SK-N-SH treated with all-trans-retinoic acid at 6 μM for 48 hours (cell line): ENCODE results near the gene ITLN1.

Experiments
- GLIS3 ChIP-seq: fragments of 250-450 bp; sonication (Bioruptor Pico); IDR thresholded peaks from 2 replicates; pipeline ENCODE4 v1.5.0; 2020; ENCODE audit warnings: mild to moderate bottlenecking, moderate library complexity
- RARB ChIP-seq: fragments of 250-450 bp; sonication (Bioruptor Pico); IDR thresholded peaks from 2 replicates; pipeline ENCODE4 v1.8.0; 2021; ENCODE audit warnings: mild to moderate bottlenecking, moderate library complexity
- TCF4 ChIP-seq: fragments of 250-450 bp; sonication (Bioruptor Pico); IDR thresholded peaks from 2 replicates; pipeline ENCODE4 v1.8.0; 2021; ENCODE audit warnings: mild to moderate bottlenecking, moderate library complexity, borderline replicate concordance

DNA sequence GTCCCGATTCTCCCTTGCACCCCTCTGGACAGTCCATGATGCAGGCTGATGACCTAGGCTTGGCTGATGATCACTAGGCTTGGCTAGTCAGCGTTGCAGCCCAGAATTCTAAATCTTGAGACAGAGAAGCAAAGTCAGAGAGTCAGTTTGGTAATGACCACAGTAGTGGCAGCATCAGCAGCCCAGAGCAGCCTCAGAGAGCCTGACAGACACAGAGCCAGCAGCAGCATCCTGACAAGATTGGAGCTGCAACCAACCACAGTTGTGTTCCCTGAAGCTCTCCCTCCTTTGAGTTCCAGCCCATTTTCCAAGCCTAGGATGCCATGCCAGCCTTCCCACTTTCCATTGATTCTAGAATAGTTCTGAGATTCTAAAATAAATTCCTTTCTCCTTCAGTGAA, 16.8 kb upstream of the ITLN1 start:
- TF ChIP-seq GLIS3 (CRISPR knock-in tag) = no peak
- TF ChIP-seq RARB (CRISPR knock-in tag) = no peak
- no peak for TF ChIP-seq TCF4 (CRISPR knock-in tag)
